Tibial artery (tissue), 4 donors: ENCODE measurements around the gene PKP1.

Experiments
- DNase-seq, 2 donors: peaks; one replicate each; pipeline ENCODE4 v3.0.0-alpha.2; 2019
- H3K27ac ChIP-seq, 2 donors: fragments of 200-600 bp; sonication (generic) in 1 of 2; 1 replicate in 1 of 2; 2 replicates in 1 of 2; pipeline ENCODE4 v1.5.1; 2018 to 2019; ENCODE audit warnings: mild to moderate bottlenecking in 1 of 2
- H3K27me3 ChIP-seq, 2 donors: fragments of 200-600 bp; sonication (generic) in 1 of 2; one replicate each; pipeline versions ENCODE4 v1.5.1 to v1.6.0; 2016 to 2019
- H3K36me3 ChIP-seq, 3 donors: fragments of 200-600 bp; sonication (generic) in 2 of 3; one replicate each; pipeline ENCODE4 v1.5.1; 2016 to 2019; ENCODE audit warnings: mild to moderate bottlenecking in 2 of 3
- H3K4me1 ChIP-seq, 4 donors: fragments of 200-600 bp; sonication (generic) in 2 of 4; 1 replicate in 3 of 4; 2 replicates in 1 of 4; pipeline ENCODE4 v1.5.1; 2016 to 2019
- H3K4me3 ChIP-seq, 2 donors: fragments of 200-600 bp; sonication (generic) in 1 of 2; 1 replicate in 1 of 2; 2 replicates in 1 of 2; pipeline ENCODE4 v1.5.1; 2018 to 2019; ENCODE audit warnings: mild to moderate bottlenecking in 2 of 2
- H3K9me3 ChIP-seq, 3 donors: fragments of 200-600 bp; sonication (generic) in 1 of 3; one replicate each; pipeline ENCODE4 v1.5.1; 2016 to 2019
- CTCF ChIP-seq, 2 experiments: fragments of 200-600 bp in 1 of 2; fragments of 450-650 bp in 1 of 2; IDR thresholded peaks; one replicate each; pipeline ENCODE4 v1.5.1; 2017 to 2019; ENCODE audit warnings: antibody characterized with exemption in 2 of 2, mild to moderate bottlenecking in 1 of 2, moderate library complexity in 1 of 2
- intact Hi-C: fragments of 100-400 bp; cut with DNase I; formaldehyde crosslinking; loops from one replicate; pipeline ENCODE4 v1.15.0; 2023; ENCODE audit warnings: low total_unique reads

The PKP1 gene

GRCh38 chr1:201296352-201296751, 13.0 kb downstream of the PKP1 start:
- H3K9me3 ChIP-seq = no peaks in the 10 kb centered on the region
- H3K4me1 ChIP-seq = peaks cover 0 to 17% (median 0%) of the 10 kb centered on the region in 4 donors
- no peaks in the 10 kb centered on the region for H3K36me3 ChIP-seq
- TF ChIP-seq CTCF (IDR thresholded peaks at IDR 0.05) = no peak
- no peak for DNase-seq
- no peak overlapping the region for H3K4me3 ChIP-seq
- H3K27ac ChIP-seq = no peak overlapping the region
- intact Hi-C loops = no loop called here
- peaks cover 0 to 30% of the 10 kb centered on the region in 2 donors for H3K27me3 ChIP-seq

- Histone ChIP-seq H3K27me3 (peaks cover 0 to 19% of the 10 kb centered on the region in 2 donors), H3K4me1 (peaks cover 0 to 17% (median 0%) of the 10 kb centered on the region in 4 donors), H3K36me3 (no peaks in the 10 kb centered on the region), H3K4me3 (no peak overlapping the region), H3K27ac (no peak overlapping the region), H3K9me3 (no peaks in the 10 kb centered on the region)
- intact Hi-C loops = no loop called here
- no peak for TF ChIP-seq CTCF (IDR thresholded peaks at IDR 0.05)
- DNase-seq = no peak
These were observed 15.4 kb downstream of the PKP1 start for GRCh38 chr1:201298396-201299381.

GRCh38 chr1:201299968-201300367, 16.7 kb downstream of the PKP1 start:
- Histone ChIP-seq H3K27ac (no peak overlapping the region), H3K4me3 (no peak overlapping the region), H3K9me3 (no peaks in the 10 kb centered on the region), H3K27me3 (peaks cover 0 to 23% of the 10 kb centered on the region in 2 donors), H3K36me3 (no peaks in the 10 kb centered on the region), H3K4me1 (peaks cover 0 to 17% (median 0%) of the 10 kb centered on the region in 4 donors)
- no peak for DNase-seq
- intact Hi-C loops = no loop called here
- TF ChIP-seq CTCF (IDR thresholded peaks at IDR 0.05) = no peak

- no peak for DNase-seq
- H3K4me1 ChIP-seq = peaks cover 0 to 17% (median 0%) of the 10 kb centered on the region in 4 donors
- no peaks in the 10 kb centered on the region for H3K36me3 ChIP-seq
- intact Hi-C loops = no loop called here
- peaks cover 0 to 26% of the 10 kb centered on the region in 2 donors for H3K27me3 ChIP-seq
- H3K9me3 ChIP-seq = no peaks in the 10 kb centered on the region
- H3K4me3 ChIP-seq = no peak overlapping the region
- TF ChIP-seq CTCF (IDR thresholded peaks at IDR 0.05) = no peak
- H3K27ac ChIP-seq = no peak overlapping the region
These were observed 17.3 kb downstream of the PKP1 start for GRCh38 chr1:201300641-201301040.

GRCh38 chr1:201302163-201303152, 19.2 kb downstream of the PKP1 start:
- DNase-seq = no peak
- H3K4me3 ChIP-seq = no peak overlapping the region
- H3K9me3 ChIP-seq = no peaks in the 10 kb centered on the region
- TF ChIP-seq CTCF (IDR thresholded peaks at IDR 0.05) = no peak
- intact Hi-C loops = no loop called here
- no peak overlapping the region for H3K27ac ChIP-seq
- peaks cover 0 to 31% of the 10 kb centered on the region in 2 donors for H3K27me3 ChIP-seq
- H3K36me3 ChIP-seq = no peaks in the 10 kb centered on the region
- peaks cover 0 to 24% (median 0%) of the 10 kb centered on the region in 4 donors for H3K4me1 ChIP-seq
